HG02763 (cell line): Measurements from ENCODE around the gene ULK2.
"Not testable (repeated sequence)": the region's sequence is repeated elsewhere in the genome, so short reads cannot be mapped to it uniquely, and the experiment has no call there.

ENCODE experiments used
- ATAC-seq: cut with Tn5 transposase; IDR thresholded peaks from one replicate; pipeline ENCODE4 v1.9.1; 2021; ENCODE audit warnings: mild to moderate bottlenecking, moderate library complexity; ENCODE audit not compliant: unreplicated experiment

The ULK2 gene

GRCh38 chr17:19867329-19868078, at the start of gene ULK2:
TSS of gene ULK2 (minus strand) at chr17:19867936. CDS start at chr17:19867417, 519 bp downstream.
- ATAC-seq, result no peak

GRCh38 chr17:19915245-19915978, 47.7 kb upstream of the ULK2 start:
- ATAC-seq, result no peak

- no peak for ATAC-seq
Measured at GRCh38 chr17:19911033-19911432, 43.3 kb upstream of the ULK2 start.

- no peak for ATAC-seq
Measured at GRCh38 chr17:19909139-19909538, 41.4 kb upstream of the ULK2 start.

- ATAC-seq, result no peak
Measured at GRCh38 chr17:19905502-19905901, 37.8 kb upstream of the ULK2 start.

- no peak for ATAC-seq
Measured at GRCh38 chr17:19904924-19905323, 37.2 kb upstream of the ULK2 start.

GRCh38 chr17:19904412-19904811, 36.7 kb upstream of the ULK2 start:
- no peak for ATAC-seq

GRCh38 chr17:19900809-19901208, 33.1 kb upstream of the ULK2 start:
- ATAC-seq, result no peak

- no peak for ATAC-seq
Measured at GRCh38 chr17:19897903-19898302, 30.2 kb upstream of the ULK2 start.

- no peak for ATAC-seq
Measured at GRCh38 chr17:19897090-19897837, 29.5 kb upstream of the ULK2 start.

GRCh38 chr17:19896679-19897078, 28.9 kb upstream of the ULK2 start:
- no peak for ATAC-seq

GRCh38 chr17:19890554-19890953, 22.8 kb upstream of the ULK2 start:
- ATAC-seq, result not testable (repeated sequence)

- ATAC-seq, result not testable (repeated sequence)
Measured at GRCh38 chr17:19890001-19890400, 22.3 kb upstream of the ULK2 start.

- ATAC-seq, result no peak
Measured at GRCh38 chr17:19886116-19886515, 18.4 kb upstream of the ULK2 start.

- ATAC-seq, result no peak
Measured at GRCh38 chr17:19883537-19884215, 15.9 kb upstream of the ULK2 start.

- no peak for ATAC-seq
Measured at GRCh38 chr17:19880393-19880792, 12.7 kb upstream of the ULK2 start.

GRCh38 chr17:19877364-19877945, 9.7 kb upstream of the ULK2 start:
- ATAC-seq, result no peak

GRCh38 chr17:19876529-19877161, 8.9 kb upstream of the ULK2 start:
- ATAC-seq, result no peak

- no peak for ATAC-seq
Measured at GRCh38 chr17:19874256-19874655, 6.5 kb upstream of the ULK2 start.

- no peak for ATAC-seq
Measured at GRCh38 chr17:19873346-19873745, 5.6 kb upstream of the ULK2 start.
